ENCODE measurements around the gene LDB3. TPM values are rescaled to one million over a fixed set of nuclear protein-coding genes. Genes with fewer than 3 reads are reported as not detected.

The LDB3 gene
- total RNA-seq, 5 donors from 2014 or later (not counting 1 experiment from before 2014, with no cell fraction given), result 0.07 to 0.16 (median 0.12) TPM; not detected in 2

GRCh38 chr10:86663576-86664339 lies 4.6 kb upstream of the LDB3 start:
- H3K27ac Mint-ChIP-seq, result no peak overlapping the region
- no peaks in the 10 kb centered on the region for H3K9me3 Mint-ChIP-seq
- Histone ChIP-seq H3K4me3 (ENCODE audit: control insufficient read depth in 1 of 2, extremely low read depth in 1 of 2, low read length in 1 of 2) (no peak overlapping the region), H3K9me3 (no peaks in the 10 kb centered on the region), H3K27ac (ENCODE audit: low read length) (no peak overlapping the region), H3K4me1 (ENCODE audit: control insufficient read depth in 1 of 2, extremely low read depth in 1 of 2, insufficient read depth in 2 of 2, low read length in 2 of 2) (no peaks in the 10 kb centered on the region), H3K27me3 (replicated peaks in 1 of 2; ENCODE audit: control insufficient read depth in 2 of 2, extremely low read depth in 1 of 2, insufficient read depth in 2 of 2, low read length in 1 of 2) (peaks cover 0 to 3% of the 10 kb centered on the region in 2 experiments), H3K36me3 (ENCODE audit: control insufficient read depth in 2 of 2, extremely low read depth in 1 of 2, insufficient read depth in 1 of 2, low read length in 1 of 2) (no peaks in the 10 kb centered on the region)
- no peak for ATAC-seq (replicated peaks in 1 of 4)
- H3K4me3 Mint-ChIP-seq, result no peak overlapping the region
- ChIA-PET POLR2A (no interaction called here), CTCF (no interaction called here)
- H3K27me3 Mint-ChIP-seq, result no peaks in the 10 kb centered on the region
- 100% methylated on average over 1 of the region's 10 CpGs for WGBS (ENCODE audit: insufficient coverage)
- DNase-seq, result no peak
- H3K4me1 Mint-ChIP-seq, result no peaks in the 10 kb centered on the region
- no peaks in the 10 kb centered on the region for H3K36me3 Mint-ChIP-seq

- H3K36me3 ChIP-seq (ENCODE audit: control insufficient read depth in 2 of 2, extremely low read depth in 1 of 2, insufficient read depth in 1 of 2, low read length in 1 of 2), result no peaks in the 10 kb centered on the region
- DNase-seq (no peak), ATAC-seq (replicated peaks in 1 of 4) (no peak)
- H3K27ac ChIP-seq (ENCODE audit: low read length), result no peak overlapping the region
- Mint-ChIP-seq H3K4me1 (no peaks in the 10 kb centered on the region), H3K27me3 (no peaks in the 10 kb centered on the region), H3K4me3 (no peak overlapping the region), H3K36me3 (no peaks in the 10 kb centered on the region), H3K27ac (no peak overlapping the region), H3K9me3 (no peaks in the 10 kb centered on the region)
- no peaks in the 10 kb centered on the region for H3K4me1 ChIP-seq (ENCODE audit: control insufficient read depth in 1 of 2, extremely low read depth in 1 of 2, insufficient read depth in 2 of 2, low read length in 2 of 2)
- CTCF ChIA-PET, result no interaction called here
- no peak overlapping the region for H3K4me3 ChIP-seq (ENCODE audit: control insufficient read depth in 1 of 2, extremely low read depth in 1 of 2, low read length in 1 of 2)
- H3K9me3 ChIP-seq, result no peaks in the 10 kb centered on the region
- WGBS (ENCODE audit: insufficient coverage), result 84% methylated on average over 9 of the region's 13 CpGs
- no peaks in the 10 kb centered on the region for H3K27me3 ChIP-seq (replicated peaks in 1 of 2; ENCODE audit: control insufficient read depth in 2 of 2, extremely low read depth in 1 of 2, insufficient read depth in 2 of 2, low read length in 1 of 2)
- POLR2A ChIA-PET, result no interaction called here
These were observed 3.7 kb upstream of the LDB3 start for GRCh38 chr10:86664341-86665217.

GRCh38 chr10:86665218-86665607 lies 3.1 kb upstream of the LDB3 start:
- no peak overlapping the region for H3K27ac Mint-ChIP-seq
- H3K9me3 Mint-ChIP-seq, result no peaks in the 10 kb centered on the region
- ATAC-seq (replicated peaks in 1 of 4) (no peak), DNase-seq (no peak)
- CTCF ChIA-PET, result no interaction called here
- H3K9me3 ChIP-seq, result no peaks in the 10 kb centered on the region
- no peaks in the 10 kb centered on the region for H3K36me3 ChIP-seq (ENCODE audit: control insufficient read depth in 2 of 2, extremely low read depth in 1 of 2, insufficient read depth in 1 of 2, low read length in 1 of 2)
- no peaks in the 10 kb centered on the region for H3K4me1 Mint-ChIP-seq
- H3K27me3 ChIP-seq (replicated peaks in 1 of 2; ENCODE audit: control insufficient read depth in 2 of 2, extremely low read depth in 1 of 2, insufficient read depth in 2 of 2, low read length in 1 of 2), result no peaks in the 10 kb centered on the region
- 62% methylated on average over 7 of the region's 7 CpGs for WGBS (ENCODE audit: insufficient coverage)
- H3K4me1 ChIP-seq (ENCODE audit: control insufficient read depth in 1 of 2, extremely low read depth in 1 of 2, insufficient read depth in 2 of 2, low read length in 2 of 2), result no peaks in the 10 kb centered on the region
- H3K27ac ChIP-seq (ENCODE audit: low read length), result no peak overlapping the region
- H3K4me3 ChIP-seq (ENCODE audit: control insufficient read depth in 1 of 2, extremely low read depth in 1 of 2, low read length in 1 of 2), result no peak overlapping the region
- H3K36me3 Mint-ChIP-seq, result no peaks in the 10 kb centered on the region
- no peaks in the 10 kb centered on the region for H3K27me3 Mint-ChIP-seq
- H3K4me3 Mint-ChIP-seq, result no peak overlapping the region
- POLR2A ChIA-PET, result no interaction called here

- WGBS (ENCODE audit: insufficient coverage), result 82% methylated on average over 12 of the region's 12 CpGs
- H3K27me3 Mint-ChIP-seq, result no peaks in the 10 kb centered on the region
- no peaks in the 10 kb centered on the region for H3K9me3 ChIP-seq
- H3K4me3 ChIP-seq (ENCODE audit: control insufficient read depth in 1 of 2, extremely low read depth in 1 of 2, low read length in 1 of 2), result no peak overlapping the region
- no peak overlapping the region for H3K27ac Mint-ChIP-seq
- ChIA-PET POLR2A (no interaction called here), CTCF (no interaction called here)
- DNase-seq, result no peak
- no peaks in the 10 kb centered on the region for H3K4me1 Mint-ChIP-seq
- ATAC-seq (replicated peaks in 1 of 4), result no peak
- no peaks in the 10 kb centered on the region for H3K36me3 ChIP-seq (ENCODE audit: control insufficient read depth in 2 of 2, extremely low read depth in 1 of 2, insufficient read depth in 1 of 2, low read length in 1 of 2)
- H3K9me3 Mint-ChIP-seq, result no peaks in the 10 kb centered on the region
- H3K4me1 ChIP-seq (ENCODE audit: control insufficient read depth in 1 of 2, extremely low read depth in 1 of 2, insufficient read depth in 2 of 2, low read length in 2 of 2), result no peaks in the 10 kb centered on the region
- no peaks in the 10 kb centered on the region for H3K27me3 ChIP-seq (replicated peaks in 1 of 2; ENCODE audit: control insufficient read depth in 2 of 2, extremely low read depth in 1 of 2, insufficient read depth in 2 of 2, low read length in 1 of 2)
- no peak overlapping the region for H3K27ac ChIP-seq (ENCODE audit: low read length)
- H3K4me3 Mint-ChIP-seq, result no peak overlapping the region
- no peaks in the 10 kb centered on the region for H3K36me3 Mint-ChIP-seq
These were observed 2.4 kb upstream of the LDB3 start for GRCh38 chr10:86665868-86666267.

GRCh38 chr10:86666538-86666937 lies 1.8 kb upstream of the LDB3 start:
- Histone ChIP-seq H3K9me3 (no peaks in the 10 kb centered on the region), H3K36me3 (ENCODE audit: control insufficient read depth in 2 of 2, extremely low read depth in 1 of 2, insufficient read depth in 1 of 2, low read length in 1 of 2) (no peaks in the 10 kb centered on the region), H3K27me3 (replicated peaks in 1 of 2; ENCODE audit: control insufficient read depth in 2 of 2, extremely low read depth in 1 of 2, insufficient read depth in 2 of 2, low read length in 1 of 2) (no peaks in the 10 kb centered on the region), H3K27ac (ENCODE audit: low read length) (no peak overlapping the region), H3K4me3 (ENCODE audit: control insufficient read depth in 1 of 2, extremely low read depth in 1 of 2, low read length in 1 of 2) (no peak overlapping the region), H3K4me1 (ENCODE audit: control insufficient read depth in 1 of 2, extremely low read depth in 1 of 2, insufficient read depth in 2 of 2, low read length in 2 of 2) (no peaks in the 10 kb centered on the region)
- Mint-ChIP-seq H3K9me3 (no peaks in the 10 kb centered on the region), H3K36me3 (no peaks in the 10 kb centered on the region), H3K27ac (no peak overlapping the region), H3K4me3 (no peak overlapping the region), H3K27me3 (no peaks in the 10 kb centered on the region), H3K4me1 (no peaks in the 10 kb centered on the region)
- ATAC-seq (replicated peaks in 1 of 4) (no peak), DNase-seq (no peak)
- CTCF ChIA-PET, result no interaction called here
- POLR2A ChIA-PET, result no interaction called here
- 83% methylated on average over 5 of the region's 7 CpGs for WGBS (ENCODE audit: insufficient coverage)

- no peak overlapping the region for H3K27ac ChIP-seq (ENCODE audit: low read length)
- Mint-ChIP-seq H3K27ac (no peak overlapping the region), H3K27me3 (no peaks in the 10 kb centered on the region), H3K4me1 (no peaks in the 10 kb centered on the region), H3K36me3 (no peaks in the 10 kb centered on the region), H3K9me3 (no peaks in the 10 kb centered on the region), H3K4me3 (no peak overlapping the region)
- ChIA-PET CTCF (no interaction called here), POLR2A (interaction anchor here in 1 of 2 donors (0.7 kb wide), 1 partner anchor 26 kb away, joined by 3 read pairs; no protein-coding TSS in a partner anchor)
- peaks cover 0 to 3% of the 10 kb centered on the region in 2 experiments for H3K27me3 ChIP-seq (replicated peaks in 1 of 2; ENCODE audit: control insufficient read depth in 2 of 2, extremely low read depth in 1 of 2, insufficient read depth in 2 of 2, low read length in 1 of 2)
- no peaks in the 10 kb centered on the region for H3K36me3 ChIP-seq (ENCODE audit: control insufficient read depth in 2 of 2, extremely low read depth in 1 of 2, insufficient read depth in 1 of 2, low read length in 1 of 2)
- no peak for DNase-seq
- no peaks in the 10 kb centered on the region for H3K4me1 ChIP-seq (ENCODE audit: control insufficient read depth in 1 of 2, extremely low read depth in 1 of 2, insufficient read depth in 2 of 2, low read length in 2 of 2)
- 88% methylated on average over 9 of the region's 10 CpGs for WGBS (ENCODE audit: insufficient coverage)
- no peaks in the 10 kb centered on the region for H3K9me3 ChIP-seq
- H3K4me3 ChIP-seq (ENCODE audit: control insufficient read depth in 1 of 2, extremely low read depth in 1 of 2, low read length in 1 of 2), result no peak overlapping the region
- no peak for ATAC-seq (replicated peaks in 1 of 4)
These were observed 710 bp upstream of the LDB3 start for GRCh38 chr10:86667421-86668181.

All from T-cell (primary cell).